Measurements from ENCODE around the gene KLC1. TPM values are rescaled to one million over a fixed set of nuclear protein-coding genes. Genes with fewer than 3 reads are reported as not detected.
A peak's percentile ranks its signal among the peaks of the same experiment; 100 is the strongest.

The KLC1 gene
- total and polyA plus RNA-seq, 10 of the 15 experiments (the other 5 are each of a cell fraction or from before 2014, with no cell fraction given) = 5.5 to 137 (median 76.1) TPM

DNA sequence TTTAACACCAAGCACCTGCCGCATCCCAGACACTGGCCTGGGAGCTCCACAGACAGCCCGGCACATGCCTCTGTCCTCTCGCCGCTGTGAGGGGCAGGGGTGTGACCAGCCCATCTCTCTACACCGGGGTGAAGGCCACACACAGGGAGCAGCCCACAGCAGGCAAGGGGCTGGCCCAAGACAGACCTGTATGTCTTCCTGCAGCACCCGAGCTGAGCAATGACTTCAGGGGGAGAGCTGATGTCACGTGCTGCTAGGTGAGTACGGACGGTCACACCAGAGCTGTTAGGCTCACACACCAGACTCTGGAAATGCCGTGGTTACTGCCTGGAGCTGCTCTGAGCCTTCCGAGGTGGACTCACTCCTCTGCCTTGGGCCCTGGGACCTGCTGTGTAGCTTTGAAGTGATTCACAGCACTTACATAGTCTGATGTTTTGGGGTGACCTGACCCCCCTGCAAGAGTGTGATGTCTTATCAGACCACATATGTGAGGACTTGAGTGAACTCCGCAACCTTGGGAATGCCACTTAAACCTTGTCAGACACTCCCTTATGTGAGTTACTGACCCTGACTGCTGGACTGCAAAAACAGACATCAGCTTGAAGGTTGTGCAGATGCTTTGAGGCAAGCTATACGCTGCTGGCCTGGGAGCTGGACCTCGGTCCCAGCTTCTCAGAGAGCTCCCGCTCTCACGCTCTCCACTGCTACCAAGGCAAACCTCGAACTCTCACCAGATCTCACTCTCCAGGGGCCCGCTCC, 84.5 kb downstream of the KLC1 start (continued):
- TF ChIP-seq, protein P1, sequence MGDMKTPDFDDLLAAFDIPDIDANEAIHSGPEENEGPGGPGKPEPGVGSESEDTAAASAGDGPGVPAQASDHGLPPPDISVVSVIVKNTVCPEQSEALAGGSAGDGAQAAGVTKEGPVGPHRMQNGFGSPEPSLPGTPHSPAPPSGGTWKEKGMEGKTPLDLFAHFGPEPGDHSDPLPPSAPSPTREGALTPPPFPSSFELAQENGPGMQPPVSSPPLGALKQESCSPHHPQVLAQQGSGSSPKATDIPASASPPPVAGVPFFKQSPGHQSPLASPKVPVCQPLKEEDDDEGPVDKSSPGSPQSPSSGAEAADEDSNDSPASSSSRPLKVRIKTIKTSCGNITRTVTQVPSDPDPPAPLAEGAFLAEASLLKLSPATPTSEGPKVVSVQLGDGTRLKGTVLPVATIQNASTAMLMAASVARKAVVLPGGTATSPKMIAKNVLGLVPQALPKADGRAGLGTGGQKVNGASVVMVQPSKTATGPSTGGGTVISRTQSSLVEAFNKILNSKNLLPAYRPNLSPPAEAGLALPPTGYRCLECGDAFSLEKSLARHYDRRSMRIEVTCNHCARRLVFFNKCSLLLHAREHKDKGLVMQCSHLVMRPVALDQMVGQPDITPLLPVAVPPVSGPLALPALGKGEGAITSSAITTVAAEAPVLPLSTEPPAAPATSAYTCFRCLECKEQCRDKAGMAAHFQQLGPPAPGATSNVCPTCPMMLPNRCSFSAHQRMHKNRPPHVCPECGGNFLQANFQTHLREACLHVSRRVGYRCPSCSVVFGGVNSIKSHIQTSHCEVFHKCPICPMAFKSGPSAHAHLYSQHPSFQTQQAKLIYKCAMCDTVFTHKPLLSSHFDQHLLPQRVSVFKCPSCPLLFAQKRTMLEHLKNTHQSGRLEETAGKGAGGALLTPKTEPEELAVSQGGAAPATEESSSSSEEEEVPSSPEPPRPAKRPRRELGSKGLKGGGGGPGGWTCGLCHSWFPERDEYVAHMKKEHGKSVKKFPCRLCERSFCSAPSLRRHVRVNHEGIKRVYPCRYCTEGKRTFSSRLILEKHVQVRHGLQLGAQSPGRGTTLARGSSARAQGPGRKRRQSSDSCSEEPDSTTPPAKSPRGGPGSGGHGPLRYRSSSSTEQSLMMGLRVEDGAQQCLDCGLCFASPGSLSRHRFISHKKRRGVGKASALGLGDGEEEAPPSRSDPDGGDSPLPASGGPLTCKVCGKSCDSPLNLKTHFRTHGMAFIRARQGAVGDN (IDR thresholded peaks at IDR 0.05) = no peak
- TF ChIP-seq CBFB (IDR thresholded peaks at IDR 0.05; ENCODE audit: low read depth) = no peak
- TF ChIP-seq, protein P2, sequence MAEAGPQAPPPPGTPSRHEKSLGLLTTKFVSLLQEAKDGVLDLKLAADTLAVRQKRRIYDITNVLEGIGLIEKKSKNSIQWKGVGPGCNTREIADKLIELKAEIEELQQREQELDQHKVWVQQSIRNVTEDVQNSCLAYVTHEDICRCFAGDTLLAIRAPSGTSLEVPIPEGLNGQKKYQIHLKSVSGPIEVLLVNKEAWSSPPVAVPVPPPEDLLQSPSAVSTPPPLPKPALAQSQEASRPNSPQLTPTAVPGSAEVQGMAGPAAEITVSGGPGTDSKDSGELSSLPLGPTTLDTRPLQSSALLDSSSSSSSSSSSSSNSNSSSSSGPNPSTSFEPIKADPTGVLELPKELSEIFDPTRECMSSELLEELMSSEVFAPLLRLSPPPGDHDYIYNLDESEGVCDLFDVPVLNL (IDR thresholded peaks at IDR 0.05; ENCODE audit: low read depth, low read length) = no peak
- TF ChIP-seq ZNF207 (IDR thresholded peaks at IDR 0.05; ENCODE audit: borderline replicate concordance) = no peak
- TF ChIP-seq, protein P3, sequence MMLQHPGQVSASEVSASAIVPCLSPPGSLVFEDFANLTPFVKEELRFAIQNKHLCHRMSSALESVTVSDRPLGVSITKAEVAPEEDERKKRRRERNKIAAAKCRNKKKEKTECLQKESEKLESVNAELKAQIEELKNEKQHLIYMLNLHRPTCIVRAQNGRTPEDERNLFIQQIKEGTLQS (IDR thresholded peaks at IDR 0.05; ENCODE audit: borderline replicate concordance, extremely low read depth, low read depth, low read length) = no peak
- no peak for TF ChIP-seq TBL1XR1 (IDR thresholded peaks at IDR 0.05; ENCODE audit: low read depth, low read length)
- TF ChIP-seq YY1 (IDR thresholded peaks at IDR 0.05; ENCODE audit: low read depth, low read length) = no peak
- TF ChIP-seq KLF5 (IDR thresholded peaks at IDR 0.05; ENCODE audit: partially characterized antibody) = no peak
- TF ChIP-seq, protein P4, sequence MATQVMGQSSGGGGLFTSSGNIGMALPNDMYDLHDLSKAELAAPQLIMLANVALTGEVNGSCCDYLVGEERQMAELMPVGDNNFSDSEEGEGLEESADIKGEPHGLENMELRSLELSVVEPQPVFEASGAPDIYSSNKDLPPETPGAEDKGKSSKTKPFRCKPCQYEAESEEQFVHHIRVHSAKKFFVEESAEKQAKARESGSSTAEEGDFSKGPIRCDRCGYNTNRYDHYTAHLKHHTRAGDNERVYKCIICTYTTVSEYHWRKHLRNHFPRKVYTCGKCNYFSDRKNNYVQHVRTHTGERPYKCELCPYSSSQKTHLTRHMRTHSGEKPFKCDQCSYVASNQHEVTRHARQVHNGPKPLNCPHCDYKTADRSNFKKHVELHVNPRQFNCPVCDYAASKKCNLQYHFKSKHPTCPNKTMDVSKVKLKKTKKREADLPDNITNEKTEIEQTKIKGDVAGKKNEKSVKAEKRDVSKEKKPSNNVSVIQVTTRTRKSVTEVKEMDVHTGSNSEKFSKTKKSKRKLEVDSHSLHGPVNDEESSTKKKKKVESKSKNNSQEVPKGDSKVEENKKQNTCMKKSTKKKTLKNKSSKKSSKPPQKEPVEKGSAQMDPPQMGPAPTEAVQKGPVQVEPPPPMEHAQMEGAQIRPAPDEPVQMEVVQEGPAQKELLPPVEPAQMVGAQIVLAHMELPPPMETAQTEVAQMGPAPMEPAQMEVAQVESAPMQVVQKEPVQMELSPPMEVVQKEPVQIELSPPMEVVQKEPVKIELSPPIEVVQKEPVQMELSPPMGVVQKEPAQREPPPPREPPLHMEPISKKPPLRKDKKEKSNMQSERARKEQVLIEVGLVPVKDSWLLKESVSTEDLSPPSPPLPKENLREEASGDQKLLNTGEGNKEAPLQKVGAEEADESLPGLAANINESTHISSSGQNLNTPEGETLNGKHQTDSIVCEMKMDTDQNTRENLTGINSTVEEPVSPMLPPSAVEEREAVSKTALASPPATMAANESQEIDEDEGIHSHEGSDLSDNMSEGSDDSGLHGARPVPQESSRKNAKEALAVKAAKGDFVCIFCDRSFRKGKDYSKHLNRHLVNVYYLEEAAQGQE (IDR thresholded peaks at IDR 0.05; ENCODE audit: low read depth, low read length) = no peak
- TF ChIP-seq IKZF1 (conservative IDR thresholded peaks at IDR 0.05) = no peak
- TF ChIP-seq EP300 (IDR thresholded peaks at IDR 0.05; ENCODE audit: borderline replicate concordance in 1 of 2, control insufficient read depth in 1 of 2, low read depth in 2 of 2, low read length in 2 of 2) = no peak
- no peak for TF ChIP-seq TAF1 (IDR thresholded peaks at IDR 0.05; ENCODE audit: borderline replicate concordance, low read depth, low read length)
- no peak for TF ChIP-seq CHD1 (IDR thresholded peaks at IDR 0.05; ENCODE audit: low read depth, low read length)
- TF ChIP-seq, protein P5, sequence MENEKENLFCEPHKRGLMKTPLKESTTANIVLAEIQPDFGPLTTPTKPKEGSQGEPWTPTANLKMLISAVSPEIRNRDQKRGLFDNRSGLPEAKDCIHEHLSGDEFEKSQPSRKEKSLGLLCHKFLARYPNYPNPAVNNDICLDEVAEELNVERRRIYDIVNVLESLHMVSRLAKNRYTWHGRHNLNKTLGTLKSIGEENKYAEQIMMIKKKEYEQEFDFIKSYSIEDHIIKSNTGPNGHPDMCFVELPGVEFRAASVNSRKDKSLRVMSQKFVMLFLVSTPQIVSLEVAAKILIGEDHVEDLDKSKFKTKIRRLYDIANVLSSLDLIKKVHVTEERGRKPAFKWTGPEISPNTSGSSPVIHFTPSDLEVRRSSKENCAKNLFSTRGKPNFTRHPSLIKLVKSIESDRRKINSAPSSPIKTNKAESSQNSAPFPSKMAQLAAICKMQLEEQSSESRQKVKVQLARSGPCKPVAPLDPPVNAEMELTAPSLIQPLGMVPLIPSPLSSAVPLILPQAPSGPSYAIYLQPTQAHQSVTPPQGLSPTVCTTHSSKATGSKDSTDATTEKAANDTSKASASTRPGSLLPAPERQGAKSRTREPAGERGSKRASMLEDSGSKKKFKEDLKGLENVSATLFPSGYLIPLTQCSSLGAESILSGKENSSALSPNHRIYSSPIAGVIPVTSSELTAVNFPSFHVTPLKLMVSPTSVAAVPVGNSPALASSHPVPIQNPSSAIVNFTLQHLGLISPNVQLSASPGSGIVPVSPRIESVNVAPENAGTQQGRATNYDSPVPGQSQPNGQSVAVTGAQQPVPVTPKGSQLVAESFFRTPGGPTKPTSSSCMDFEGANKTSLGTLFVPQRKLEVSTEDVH (IDR thresholded peaks at IDR 0.05; ENCODE audit: low read depth, partially characterized antibody) = no peak
- TF ChIP-seq CBX3 (IDR thresholded peaks at IDR 0.05; ENCODE audit: borderline replicate concordance, low read depth) = no peak
- TF ChIP-seq BHLHE40 (IDR thresholded peaks at IDR 0.05; ENCODE audit: borderline replicate concordance in 1 of 2, low read depth in 2 of 2, low read length in 1 of 2) = peak in 1 of 2 experiments; percentile 38; a peak in 1 of 4 replicates
- no peak for TF ChIP-seq FOXM1 (IDR thresholded peaks at IDR 0.05; ENCODE audit: low read depth, low read length)

Measured in GM12878 (cell line).